SK-N-MC (cell line): ENCODE data around the gene DDX39A.

Experiments
- EZH2 ChIP-seq: fragments of 200-600 bp; sonication (generic); IDR thresholded peaks from one replicate; pipeline ENCODE4 v1.6.1; 2017; ENCODE audit warnings: antibody characterized with exemption
- FOXP2 ChIP-seq: optimal IDR thresholded peaks from 2 replicates; pipeline ENCODE3; 2011; ENCODE audit warnings: mild to moderate bottlenecking, moderate library complexity; ENCODE audit not compliant: insufficient read depth; ENCODE audit errors: extremely low read length, control extremely low read depth
- POLR2AphosphoS5 ChIP-seq: IDR thresholded peaks from 2 replicates; pipeline ENCODE4 v1.6.1; 2012; ENCODE audit warnings: mild to moderate bottlenecking, low read depth, low read length, borderline replicate concordance

- TF ChIP-seq EZH2 (no peak), POLR2AphosphoS5 (no peak), FOXP2 (no peak)
These were observed 30.2 kb upstream of the DDX39A start for GRCh38 chr19:14449321-14449720.
